ENCODE measurements around the gene C1orf167.

- TF ChIP-seq REST (IDR thresholded peaks at IDR 0.05; ENCODE audit: low read depth) (no peak), EP300 (IDR thresholded peaks at IDR 0.05; ENCODE audit: borderline replicate concordance) (no peak), YY1 (IDR thresholded peaks at IDR 0.05; ENCODE audit: low read depth) (no peak)
Measured at GRCh38 chr1:11770011-11770410, 8.0 kb downstream of the C1orf167 start.

Data from Ishikawa (cell line).